ENCODE data around the gene SKAP1.
"Not testable (repeated sequence)": the region's sequence is repeated elsewhere in the genome, so short reads cannot be mapped to it uniquely, and the experiment has no call there.

Gene SKAP1

GRCh38 chr17:48313096-48313755, 116.8 kb downstream of the SKAP1 start:
- no peak for DNase-seq

GRCh38 chr17:48311324-48311723, 118.7 kb downstream of the SKAP1 start:
- no peak for DNase-seq

- no peak for DNase-seq
These were observed 119.2 kb downstream of the SKAP1 start for GRCh38 chr17:48310748-48311213.

- no peak for DNase-seq
These were observed 121.4 kb downstream of the SKAP1 start for GRCh38 chr17:48308581-48308980.

GRCh38 chr17:48307814-48308411, 122.1 kb downstream of the SKAP1 start:
- DNase-seq = peak; percentile 9

GRCh38 chr17:48307255-48307654, 122.8 kb downstream of the SKAP1 start:
- no peak for DNase-seq

GRCh38 chr17:48301002-48301401, 129.0 kb downstream of the SKAP1 start:
- DNase-seq = no peak

GRCh38 chr17:48299760-48300159, 130.3 kb downstream of the SKAP1 start:
- no peak for DNase-seq

- no peak for DNase-seq
These were observed 132.2 kb downstream of the SKAP1 start for GRCh38 chr17:48297825-48298224.

- DNase-seq = no peak
These were observed 133.6 kb downstream of the SKAP1 start for GRCh38 chr17:48296453-48296852.

GRCh38 chr17:48295362-48296288, 134.4 kb downstream of the SKAP1 start:
- DNase-seq = peak; percentile 21

GRCh38 chr17:48294806-48295361, 135.1 kb downstream of the SKAP1 start:
- no peak for DNase-seq

GRCh38 chr17:48294020-48294805, 135.8 kb downstream of the SKAP1 start:
- no peak for DNase-seq

GRCh38 chr17:48293319-48294019, 136.5 kb downstream of the SKAP1 start:
- no peak for DNase-seq

GRCh38 chr17:48290378-48290777, 139.6 kb downstream of the SKAP1 start:
- no peak for DNase-seq

GRCh38 chr17:48286917-48287316, 143.1 kb downstream of the SKAP1 start:
- not testable (repeated sequence) for DNase-seq

GRCh38 chr17:48285614-48286013, 144.4 kb downstream of the SKAP1 start:
- no peak for DNase-seq

- DNase-seq = no peak
These were observed 146.1 kb downstream of the SKAP1 start for GRCh38 chr17:48283907-48284306.

GRCh38 chr17:48283411-48283810, 146.6 kb downstream of the SKAP1 start:
- no peak for DNase-seq

- no peak for DNase-seq
These were observed 147.7 kb downstream of the SKAP1 start for GRCh38 chr17:48282303-48282702.

- DNase-seq = no peak
These were observed 151.1 kb downstream of the SKAP1 start for GRCh38 chr17:48278760-48279491.

All from GF-D8 (cell line).